IMR-90 (cell line): ENCODE measurements around the gene FAM83B. TPM values are rescaled to one million over a fixed set of nuclear protein-coding genes. Genes with fewer than 3 reads are reported as not detected.

Experiments used
- ATAC-seq: fragments of 200-7000 bp; cut with Tn5 transposase; 2 replicates; pipeline ENCODE4 v1.9.1; 2020; ENCODE audit warnings: low read depth, mild to moderate bottlenecking, moderate library complexity
- BruUV-seq: library from RNA; stranded (reverse); fragments of 400-500 nt; replicated peaks from 2 replicates; lab custom pipeline; 2021; lab: Mats Ljungman, UMichigan
- CTCF ChIA-PET: fragments of 300-600 bp; formaldehyde crosslinking; extraction: SDS; loops from one replicate; lab custom pipeline; 2021; ENCODE audit warnings: antibody characterized with exemption; lab: Yijun Ruan, JAX
- POLR2A ChIA-PET: fragments of 300-600 bp; sonication (Branson Sonifier 250); formaldehyde crosslinking; loops from one replicate; lab custom pipeline; 2022; ENCODE audit warnings: antibody characterized with exemption; ENCODE audit not compliant: unreplicated experiment; lab: Charles Lee
- DNase-seq: peaks from one replicate; pipeline ENCODE4 v3.0.0; 2013
- H2AFZ ChIP-seq: replicated peaks from 2 replicates; pipeline ENCODE3; 2013; ENCODE audit warnings: low read length, mild to moderate bottlenecking; ENCODE audit not compliant: poor library complexity
- H2AK5ac ChIP-seq: 2 replicates; pipeline ENCODE4 v1.6.1; 2013; ENCODE audit warnings: low read depth, low read length, inconsistent platforms
- H2AK9ac ChIP-seq: replicated peaks from 2 replicates; pipeline ENCODE3; 2013; ENCODE audit warnings: mild to moderate bottlenecking, low read depth, low read length, moderate library complexity; ENCODE audit not compliant: poor library complexity
- H2BK120ac ChIP-seq: 2 replicates; pipeline ENCODE4 v1.6.1; 2013; ENCODE audit warnings: low read depth, low read length, inconsistent platforms
- H2BK15ac ChIP-seq: 3 replicates; pipeline ENCODE4 v1.6.1; 2013; ENCODE audit warnings: low read depth, low read length, inconsistent platforms
- H2BK20ac ChIP-seq: 2 replicates; pipeline ENCODE4 v1.6.1; 2013; ENCODE audit warnings: low read depth, mild to moderate bottlenecking, inconsistent platforms, low read length, moderate library complexity
- H2BK5ac ChIP-seq: 2 replicates; pipeline ENCODE4 v1.6.1; 2013; ENCODE audit warnings: mild to moderate bottlenecking, low read depth, low read length, inconsistent platforms; ENCODE audit not compliant: poor library complexity, severe bottlenecking
- H3K14ac ChIP-seq: replicated peaks from 2 replicates; pipeline ENCODE4 v1.6.1; 2013; ENCODE audit warnings: low read depth, low read length, inconsistent platforms
- H3K18ac ChIP-seq: 2 replicates; pipeline ENCODE4 v1.6.1; 2013; ENCODE audit warnings: low read depth, low read length, control low read depth
- H3K23ac ChIP-seq: 2 replicates; pipeline ENCODE4 v1.6.1; 2013; ENCODE audit warnings: low read depth, low read length, inconsistent platforms
- H3K27ac ChIP-seq: 2 replicates; pipeline ENCODE4 v1.5.1; 2013; ENCODE audit warnings: mild to moderate bottlenecking, control low read depth, low read length; ENCODE audit not compliant: insufficient read depth
- H3K27me3 ChIP-seq: 2 replicates; pipeline ENCODE4 v1.6.1; 2013; ENCODE audit warnings: low read length; ENCODE audit not compliant: control insufficient read depth, insufficient read depth
- H3K36me3 ChIP-seq: 2 replicates; pipeline ENCODE4 v1.6.1; 2013; ENCODE audit warnings: low read length, mixed read lengths; ENCODE audit not compliant: control insufficient read depth, insufficient read depth
- H3K4ac ChIP-seq: 2 replicates; pipeline ENCODE4 v1.6.1; 2013; ENCODE audit warnings: low read depth, low read length, inconsistent platforms
- H3K4me1 ChIP-seq: 2 replicates; pipeline ENCODE4 v1.6.1; 2013; ENCODE audit warnings: low read length, mixed read lengths; ENCODE audit not compliant: control insufficient read depth, insufficient read depth
- H3K4me2 ChIP-seq: 2 replicates; pipeline ENCODE4 v1.6.1; 2013; ENCODE audit warnings: low read depth, mild to moderate bottlenecking, control low read depth, low read length, moderate library complexity
- H3K4me3 ChIP-seq: 2 replicates; pipeline ENCODE4 v1.5.1; 2013; ENCODE audit warnings: low read depth, mild to moderate bottlenecking, control low read depth, low read length, moderate library complexity; ENCODE audit not compliant: insufficient read depth
- H3K56ac ChIP-seq: 2 replicates; pipeline ENCODE4 v1.6.1; 2013; ENCODE audit warnings: low read length, inconsistent platforms; ENCODE audit not compliant: insufficient read depth; ENCODE audit errors: extremely low read depth
- H3K79me1 ChIP-seq, 2 experiments: 2 replicates each; pipeline ENCODE4 v1.6.1; 2013; ENCODE audit warnings: low read length in 2 of 2, inconsistent platforms in 1 of 2, low read depth in 1 of 2
- H3K9ac ChIP-seq: 2 replicates; pipeline ENCODE4 v1.6.1; 2013; ENCODE audit warnings: low read depth, low read length, control low read depth
- H3K9me1 ChIP-seq: 2 replicates; pipeline ENCODE4 v1.6.1; 2013; ENCODE audit warnings: low read length, inconsistent platforms; ENCODE audit not compliant: insufficient read depth
- H3K9me3 ChIP-seq: 2 replicates; pipeline ENCODE4 v1.6.1; 2013; ENCODE audit warnings: low read length; ENCODE audit not compliant: control insufficient read depth, insufficient read depth
- H4K20me1 ChIP-seq: 2 replicates; pipeline ENCODE4 v1.6.1; 2013; ENCODE audit warnings: low read length, inconsistent platforms; ENCODE audit not compliant: insufficient read depth
- H4K5ac ChIP-seq: 2 replicates; pipeline ENCODE4 v1.6.1; 2013; ENCODE audit warnings: mild to moderate bottlenecking, low read depth, low read length, control low read depth
- H4K8ac ChIP-seq, 2 experiments: 2 replicates each; pipeline ENCODE4 v1.6.1; 2013; ENCODE audit warnings: low read depth in 2 of 2, low read length in 2 of 2, control low read depth in 1 of 2, inconsistent platforms in 1 of 2
- H4K91ac ChIP-seq: 2 replicates; pipeline ENCODE4 v1.6.1; 2013; ENCODE audit warnings: low read depth, low read length, inconsistent platforms; ENCODE audit not compliant: insufficient read depth
- BHLHE40 ChIP-seq: fragments of 150-350 bp; IDR thresholded peaks from 2 replicates; pipeline ENCODE4 v1.6.1; 2016; ENCODE audit warnings: mild to moderate bottlenecking, low read depth, low read length
- CHD1 ChIP-seq: IDR thresholded peaks from 2 replicates; pipeline ENCODE4 v1.6.1; 2012; ENCODE audit warnings: low read depth, low read length, improper control_type of control experiment
- FOS ChIP-seq: fragments of 150-350 bp; IDR thresholded peaks from 2 replicates; pipeline ENCODE4 v1.6.1; 2016; ENCODE audit warnings: low read depth, low read length
- MAFK ChIP-seq: IDR thresholded peaks from 2 replicates; pipeline ENCODE4 v1.6.1; 2012; ENCODE audit warnings: low read depth, low read length, improper control_type of control experiment
- POLR2A ChIP-seq: IDR thresholded peaks from 2 replicates; pipeline ENCODE4 v1.6.1; 2012; ENCODE audit warnings: mild to moderate bottlenecking, low read depth, low read length
- RAD21 ChIP-seq: IDR thresholded peaks from 2 replicates; pipeline ENCODE4 v1.6.1; 2012; ENCODE audit warnings: low read length, improper control_type of control experiment
- SMC3 ChIP-seq: fragments of 150-350 bp; IDR thresholded peaks from 2 replicates; pipeline ENCODE4 v1.6.1; 2016; ENCODE audit warnings: low read depth, mild to moderate bottlenecking, antibody characterized with exemption, low read length, moderate library complexity
- WGBS, 2 experiments: methylation state at CpG; one replicate each; pipeline versions ENCODE4 v1.1.5 to v1.1.7; 2013; ENCODE audit warnings: missing lambda C conversion rate in 2 of 2; ENCODE audit not compliant: insufficient read length in 1 of 2; ENCODE audit errors: extremely low coverage in 2 of 2; 5-methylcytosine and 5-hydroxymethylcytosine counted together
- dilution Hi-C: fragments of 300-500 bp; cut with HindIII; formaldehyde crosslinking; loops from one replicate; pipeline ENCODE4 v1.14.3; 2018; ENCODE audit warnings: low sequenced_read_pairs; ENCODE audit not compliant: unreplicated experiment
- in situ Hi-C: fragments of 300-500 bp; cut with MboI; formaldehyde crosslinking; loops from 3 replicates; pipeline ENCODE4 v1.14.3; 2019; ENCODE audit warnings: low sequenced_read_pairs, inconsistent platforms, mixed read lengths
- intact Hi-C: fragments of 100-400 bp; cut with micrococcal nuclease; formaldehyde crosslinking; loops from 2 replicates; pipeline ENCODE4 v1.10.0; 2022
- polyA plus RNA-seq, 3 experiments: library from polyadenylated mRNA; depleted of rRNA; stranded (reverse); fragments of >200 nt; gene quantifications; 2 replicates each; pipeline ENCODE4 v1.2.3, GENCODE V29; 2012; ENCODE audit warnings: low replicate concordance in 1 of 3
- total RNA-seq: library from RNA; depleted of rRNA; stranded (reverse); fragments of >200 nt; gene quantifications from 2 replicates; pipeline ENCODE4 v1.2.3, GENCODE V29; 2012
- TF ChIP-seq, protein P1 (sequence below): fragments of 150-350 bp; IDR thresholded peaks from 2 replicates; pipeline ENCODE4 v1.6.1; 2016; ENCODE audit warnings: low read depth, mild to moderate bottlenecking, low read length, moderate library complexity, borderline replicate concordance
- TF ChIP-seq, protein P2 (sequence below): conservative IDR thresholded peaks from 2 replicates; pipeline ENCODE4 v1.5.1; 2012; ENCODE audit warnings: mild to moderate bottlenecking, low read depth, low read length, improper control_type of control experiment

The FAM83B gene
- total and polyA plus RNA-seq, 2 of the 4 experiments (the other 2 are of a cell fraction), result 0.02 to 0.18 TPM

DNA sequence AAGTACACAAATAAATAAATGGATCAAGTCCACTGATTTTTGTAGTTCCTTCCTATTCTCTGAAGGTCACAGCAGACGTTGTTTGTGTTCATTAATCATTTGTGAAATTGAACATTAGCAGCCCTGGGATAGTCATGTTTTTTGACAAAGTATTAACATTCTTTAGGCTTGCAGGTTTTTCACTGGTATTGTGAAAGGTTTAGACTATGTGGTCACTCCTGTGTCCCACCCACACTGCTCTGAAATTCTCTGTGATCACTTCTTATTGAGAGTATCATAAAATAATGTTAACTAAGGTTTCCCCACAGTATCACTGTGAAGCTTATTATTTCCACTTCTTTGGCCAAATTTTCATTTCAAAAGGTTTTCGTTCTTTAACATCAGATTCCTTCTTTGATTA, 3.5 kb downstream of the FAM83B start:
- no peak overlapping the region for H3K18ac ChIP-seq

More for the DNA sequence above, 3.5 kb downstream of the FAM83B start:
- H2AK5ac ChIP-seq, result no peak overlapping the region
- no peaks in the 10 kb centered on the region; the same call in 1 of the 2 replicates for H3K9me3 ChIP-seq
- no peak overlapping the region for H2AK9ac ChIP-seq
- H3K79me1 ChIP-seq, result no peaks in the 10 kb centered on the region
- peaks cover 4% of the 10 kb centered on the region; the same call in 1 of the 2 replicates for H3K9me1 ChIP-seq
- ChIA-PET POLR2A (no interaction called here), CTCF (interaction anchor here (0.7 kb wide), 1 partner anchor 1809 kb away, joined by 5 read pairs; no protein-coding TSS in a partner anchor)
- H3K23ac ChIP-seq, result no peak overlapping the region
- TF ChIP-seq RAD21 (no peak), FOS (no peak), SMC3 (no peak), CHD1 (no peak), MAFK (no peak), BHLHE40 (no peak), POLR2A (no peak)
- TF ChIP-seq, protein P1, sequence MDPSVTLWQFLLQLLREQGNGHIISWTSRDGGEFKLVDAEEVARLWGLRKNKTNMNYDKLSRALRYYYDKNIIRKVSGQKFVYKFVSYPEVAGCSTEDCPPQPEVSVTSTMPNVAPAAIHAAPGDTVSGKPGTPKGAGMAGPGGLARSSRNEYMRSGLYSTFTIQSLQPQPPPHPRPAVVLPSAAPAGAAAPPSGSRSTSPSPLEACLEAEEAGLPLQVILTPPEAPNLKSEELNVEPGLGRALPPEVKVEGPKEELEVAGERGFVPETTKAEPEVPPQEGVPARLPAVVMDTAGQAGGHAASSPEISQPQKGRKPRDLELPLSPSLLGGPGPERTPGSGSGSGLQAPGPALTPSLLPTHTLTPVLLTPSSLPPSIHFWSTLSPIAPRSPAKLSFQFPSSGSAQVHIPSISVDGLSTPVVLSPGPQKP, result no peak
- TF ChIP-seq, protein P2, sequence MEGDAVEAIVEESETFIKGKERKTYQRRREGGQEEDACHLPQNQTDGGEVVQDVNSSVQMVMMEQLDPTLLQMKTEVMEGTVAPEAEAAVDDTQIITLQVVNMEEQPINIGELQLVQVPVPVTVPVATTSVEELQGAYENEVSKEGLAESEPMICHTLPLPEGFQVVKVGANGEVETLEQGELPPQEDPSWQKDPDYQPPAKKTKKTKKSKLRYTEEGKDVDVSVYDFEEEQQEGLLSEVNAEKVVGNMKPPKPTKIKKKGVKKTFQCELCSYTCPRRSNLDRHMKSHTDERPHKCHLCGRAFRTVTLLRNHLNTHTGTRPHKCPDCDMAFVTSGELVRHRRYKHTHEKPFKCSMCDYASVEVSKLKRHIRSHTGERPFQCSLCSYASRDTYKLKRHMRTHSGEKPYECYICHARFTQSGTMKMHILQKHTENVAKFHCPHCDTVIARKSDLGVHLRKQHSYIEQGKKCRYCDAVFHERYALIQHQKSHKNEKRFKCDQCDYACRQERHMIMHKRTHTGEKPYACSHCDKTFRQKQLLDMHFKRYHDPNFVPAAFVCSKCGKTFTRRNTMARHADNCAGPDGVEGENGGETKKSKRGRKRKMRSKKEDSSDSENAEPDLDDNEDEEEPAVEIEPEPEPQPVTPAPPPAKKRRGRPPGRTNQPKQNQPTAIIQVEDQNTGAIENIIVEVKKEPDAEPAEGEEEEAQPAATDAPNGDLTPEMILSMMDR, result no peak
- H3K9ac ChIP-seq, result no peak overlapping the region
- no TSS peak for BruUV-seq
- intact Hi-C loops (no loop called here), dilution Hi-C loops (no loop called here), in situ Hi-C loops (loop anchor here (25.0 kb wide), 1 partner anchor 863 kb away; no protein-coding TSS in a partner anchor)
- H3K36me3 ChIP-seq, result no peaks in the 10 kb centered on the region
- no CpG with 5 or more reads among the region's 2 CpGs for WGBS, 2 experiments
- H3K56ac ChIP-seq, result no peak overlapping the region
- no peak overlapping the region for H3K4me3 ChIP-seq
- no peak overlapping the region for H2BK20ac ChIP-seq
- H3K4me2 ChIP-seq, result no peak overlapping the region
- no peak overlapping the region for H3K4ac ChIP-seq
- no peak overlapping the region for H4K5ac ChIP-seq
- ATAC-seq (no peak), DNase-seq (no peak)
- no peak overlapping the region for H2AFZ ChIP-seq
- no peak overlapping the region for H4K8ac ChIP-seq
- H3K27ac ChIP-seq, result no peak overlapping the region
- H4K91ac ChIP-seq, result no peak overlapping the region
- 0 out of 2 replicates have a peak, but pooled peaks cover 2% of the 10 kb centered on the region for H3K4me1 ChIP-seq
- no peak overlapping the region for H3K14ac ChIP-seq
- peaks cover 4% of the 10 kb centered on the region; the same call in 1 of the 2 replicates for H3K27me3 ChIP-seq
- H2BK15ac ChIP-seq, result no peak overlapping the region
- H2BK120ac ChIP-seq, result no peak overlapping the region
- H4K20me1 ChIP-seq, result no peaks in the 10 kb centered on the region
- H2BK5ac ChIP-seq, result no peak overlapping the region
